Sigmoid colon (tissue), 7 donors: ENCODE data around the gene KSR1. TPM values are rescaled to one million over a fixed set of nuclear protein-coding genes. Genes with fewer than 3 reads are reported as not detected.

Experiments used
- DNase-seq: peaks from one replicate; pipeline ENCODE4 v3.0.0-alpha.2; 2019
- H3K27ac ChIP-seq, 4 donors: fragments of 200-600 bp; sonication (generic); one replicate each; pipeline ENCODE4 v1.5.1; 2016 to 2019; ENCODE audit warnings: mild to moderate bottlenecking in 1 of 4
- H3K27me3 ChIP-seq, 3 donors: fragments of 200-600 bp; sonication (generic); one replicate each; pipeline ENCODE4 v1.5.1; 2019; ENCODE audit warnings: mild to moderate bottlenecking in 1 of 3
- H3K36me3 ChIP-seq, 4 donors: fragments of 200-600 bp; sonication (generic); one replicate each; pipeline ENCODE4 v1.5.1; 2016 to 2019
- H3K4me1 ChIP-seq, 4 donors: fragments of 200-600 bp; sonication (generic); one replicate each; pipeline ENCODE4 v1.5.1; 2017 to 2019
- H3K4me3 ChIP-seq, 4 donors: fragments of 200-600 bp; sonication (generic); one replicate each; pipeline ENCODE4 v1.5.1; 2017 to 2019; ENCODE audit warnings: mild to moderate bottlenecking in 2 of 4, moderate library complexity in 1 of 4
- H3K9me3 ChIP-seq, 4 donors: fragments of 200-600 bp in 3 of 4; sonication (generic) in 3 of 4; one replicate each; pipeline versions ENCODE4 v1.5.1 to v1.6.1; 2013 to 2019
- EP300 ChIP-seq, 4 donors: sonication (generic); formaldehyde crosslinking; IDR thresholded peaks; one replicate each; pipeline ENCODE4 v1.6.1; 2017; ENCODE audit warnings: antibody characterized with exemption in 4 of 4
- POLR2A ChIP-seq, 2 donors: fragments of 450-650 bp; IDR thresholded peaks; one replicate each; pipeline ENCODE4 v1.6.1; 2016; ENCODE audit warnings: antibody characterized with exemption in 2 of 2, mild to moderate bottlenecking in 2 of 2, moderate library complexity in 2 of 2
- POLR2AphosphoS5 ChIP-seq, 4 donors: sonication (generic); formaldehyde crosslinking; IDR thresholded peaks; one replicate each; pipeline ENCODE4 v1.6.1; 2017; ENCODE audit warnings: antibody characterized with exemption in 4 of 4
- WGBS, 2 donors: extraction: QIAGEN DNeasy Blood & Tissue Kit; methylation state at CpG; one replicate each; pipeline ENCODE4 v1.1.7; 2013; 5-methylcytosine and 5-hydroxymethylcytosine counted together
- intact Hi-C: fragments of 100-400 bp; cut with DNase I; formaldehyde crosslinking; loops from one replicate; pipeline ENCODE4 v1.15.1; 2023
- polyA plus RNA-seq, 3 donors: library from polyadenylated mRNA; stranded (reverse); fragments of 200-250 nt; gene quantifications; one replicate each; pipeline ENCODE4 v1.2.3, GENCODE V29; 2013
- total RNA-seq, 4 donors: library from RNA; depleted of rRNA; stranded (reverse); fragments of >200 nt; gene quantifications; one replicate each; pipeline ENCODE4 v1.1.0, GENCODE V29; 2016
- TF ChIP-seq, protein P1 (sequence below), 4 experiments: fragments of 450-650 bp in 3 of 4; fragments of 200-600 bp in 1 of 4; IDR thresholded peaks; one replicate each; pipeline ENCODE4 v1.5.1; 2016 to 2019; ENCODE audit warnings: antibody characterized with exemption in 4 of 4, mild to moderate bottlenecking in 3 of 4, moderate library complexity in 2 of 4
- donor health status: healthy with polysubstance abuse.
- donor health status: Bipolar disorder and iron deficiency.
- donor health status: healthy.

The KSR1 gene
- total and polyA plus RNA-seq, 7 donors: 4.2 to 25.8 (median 18.2) TPM

GRCh38 chr17:27495460-27495859 lies 39.2 kb downstream of the KSR1 start:
- Histone ChIP-seq H3K27me3 (no peaks in the 10 kb centered on the region), H3K9me3 (no peaks in the 10 kb centered on the region), H3K4me1 (peaks cover 0 to 21% (median 6%) of the 10 kb centered on the region in 4 donors), H3K27ac (peak overlapping the region in 1 of 4 donors; percentile 66), H3K36me3 (no peaks in the 10 kb centered on the region), H3K4me3 (no peak overlapping the region)
- no peak for DNase-seq
- TF ChIP-seq POLR2AphosphoS5 (IDR thresholded peaks at IDR 0.05) (no peak), POLR2A (IDR thresholded peaks at IDR 0.05) (no peak), EP300 (IDR thresholded peaks at IDR 0.05) (no peak)
- TF ChIP-seq, protein P1, sequence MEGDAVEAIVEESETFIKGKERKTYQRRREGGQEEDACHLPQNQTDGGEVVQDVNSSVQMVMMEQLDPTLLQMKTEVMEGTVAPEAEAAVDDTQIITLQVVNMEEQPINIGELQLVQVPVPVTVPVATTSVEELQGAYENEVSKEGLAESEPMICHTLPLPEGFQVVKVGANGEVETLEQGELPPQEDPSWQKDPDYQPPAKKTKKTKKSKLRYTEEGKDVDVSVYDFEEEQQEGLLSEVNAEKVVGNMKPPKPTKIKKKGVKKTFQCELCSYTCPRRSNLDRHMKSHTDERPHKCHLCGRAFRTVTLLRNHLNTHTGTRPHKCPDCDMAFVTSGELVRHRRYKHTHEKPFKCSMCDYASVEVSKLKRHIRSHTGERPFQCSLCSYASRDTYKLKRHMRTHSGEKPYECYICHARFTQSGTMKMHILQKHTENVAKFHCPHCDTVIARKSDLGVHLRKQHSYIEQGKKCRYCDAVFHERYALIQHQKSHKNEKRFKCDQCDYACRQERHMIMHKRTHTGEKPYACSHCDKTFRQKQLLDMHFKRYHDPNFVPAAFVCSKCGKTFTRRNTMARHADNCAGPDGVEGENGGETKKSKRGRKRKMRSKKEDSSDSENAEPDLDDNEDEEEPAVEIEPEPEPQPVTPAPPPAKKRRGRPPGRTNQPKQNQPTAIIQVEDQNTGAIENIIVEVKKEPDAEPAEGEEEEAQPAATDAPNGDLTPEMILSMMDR (IDR thresholded peaks at IDR 0.05): no peak
- 84 to 93% methylated on average over 6 of the region's 6 CpGs for WGBS, 2 donors
- intact Hi-C loops: no loop called here

DNA sequence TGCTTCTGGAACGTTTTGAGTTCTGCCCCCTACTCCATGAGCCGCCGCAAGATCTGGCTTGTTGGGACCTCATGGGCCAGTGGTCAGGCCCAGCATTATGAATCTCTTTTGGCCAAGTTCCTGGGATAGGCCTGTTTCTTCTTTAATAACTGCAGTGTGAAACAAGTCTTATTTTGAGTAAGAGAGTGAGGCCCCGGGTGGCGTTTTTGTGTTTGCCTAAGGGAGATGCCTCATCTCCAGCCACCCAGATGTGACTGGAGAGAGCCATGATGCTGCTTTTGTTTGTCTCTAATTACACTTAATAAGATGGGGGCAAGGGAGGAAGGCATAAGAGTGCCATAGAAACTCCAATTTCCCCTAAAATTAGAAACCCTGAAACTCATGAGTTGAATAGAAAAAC lies 39.8 kb downstream of the KSR1 start:
- 80 to 85% methylated on average over 5 of the region's 5 CpGs for WGBS, 2 donors
- Histone ChIP-seq H3K4me3 (no peak overlapping the region), H3K27ac (no peak overlapping the region), H3K9me3 (no peaks in the 10 kb centered on the region), H3K27me3 (no peaks in the 10 kb centered on the region), H3K4me1 (peaks cover 0 to 21% (median 6%) of the 10 kb centered on the region in 4 donors), H3K36me3 (no peaks in the 10 kb centered on the region)
- intact Hi-C loops: no loop called here
- no peak for DNase-seq
- TF ChIP-seq, protein P1 (IDR thresholded peaks at IDR 0.05): no peak
- TF ChIP-seq POLR2AphosphoS5 (IDR thresholded peaks at IDR 0.05) (no peak), POLR2A (IDR thresholded peaks at IDR 0.05) (no peak), EP300 (IDR thresholded peaks at IDR 0.05) (no peak)

DNA sequence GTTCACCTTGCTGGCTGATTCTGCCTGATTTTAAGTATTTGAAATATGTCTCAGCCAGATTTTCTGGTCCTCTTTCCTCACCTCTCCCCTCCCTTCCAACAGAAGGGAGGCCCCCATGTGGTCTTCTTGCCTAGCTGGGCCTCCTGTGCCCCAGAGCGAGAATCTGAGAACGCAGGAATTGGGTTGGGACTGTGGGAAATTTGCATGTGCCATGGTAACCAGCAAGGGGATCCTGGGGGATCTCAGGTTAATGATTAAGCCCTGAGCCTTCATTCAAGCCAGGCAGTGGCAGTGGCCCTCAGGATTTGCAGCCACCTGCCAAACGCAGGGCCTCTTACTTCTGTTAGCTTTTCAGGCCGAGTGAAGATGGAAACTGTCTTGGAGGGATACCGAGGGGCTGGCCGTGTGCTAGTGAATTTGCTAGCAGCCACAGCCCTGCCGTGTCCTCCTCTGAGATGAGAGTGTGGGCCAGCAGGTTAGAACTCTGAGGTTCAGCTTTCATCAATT lies 40.2 kb downstream of the KSR1 start:
- no peaks in the 10 kb centered on the region for H3K9me3 ChIP-seq
- intact Hi-C loops: no loop called here
- H3K36me3 ChIP-seq: no peaks in the 10 kb centered on the region
- DNase-seq: no peak
- WGBS, 2 donors: 29 to 74% methylated on average over 7 of the region's 7 CpGs
- no peaks in the 10 kb centered on the region for H3K27me3 ChIP-seq
- H3K4me3 ChIP-seq: no peak overlapping the region
- H3K27ac ChIP-seq: no peak overlapping the region
- TF ChIP-seq EP300 (IDR thresholded peaks at IDR 0.05) (no peak), POLR2AphosphoS5 (IDR thresholded peaks at IDR 0.05) (no peak), POLR2A (IDR thresholded peaks at IDR 0.05) (no peak)
- TF ChIP-seq, protein P1 (IDR thresholded peaks at IDR 0.05): no peak
- H3K4me1 ChIP-seq: peaks cover 0 to 21% (median 6%) of the 10 kb centered on the region in 4 donors

- DNase-seq: no peak
- Histone ChIP-seq H3K36me3 (no peaks in the 10 kb centered on the region), H3K4me1 (peaks cover 0 to 21% (median 7%) of the 10 kb centered on the region in 4 donors), H3K4me3 (no peak overlapping the region), H3K27ac (no peak overlapping the region), H3K27me3 (no peaks in the 10 kb centered on the region), H3K9me3 (no peaks in the 10 kb centered on the region)
- intact Hi-C loops: no loop called here
- 80 to 82% methylated on average over 9 of the region's 9 CpGs for WGBS, 2 donors
- TF ChIP-seq EP300 (IDR thresholded peaks at IDR 0.05) (no peak), POLR2AphosphoS5 (IDR thresholded peaks at IDR 0.05) (no peak), POLR2A (IDR thresholded peaks at IDR 0.05) (no peak)
- TF ChIP-seq, protein P1 (IDR thresholded peaks at IDR 0.05): no peak
Observed at GRCh38 chr17:27496971-27497370, 40.7 kb downstream of the KSR1 start.

DNA sequence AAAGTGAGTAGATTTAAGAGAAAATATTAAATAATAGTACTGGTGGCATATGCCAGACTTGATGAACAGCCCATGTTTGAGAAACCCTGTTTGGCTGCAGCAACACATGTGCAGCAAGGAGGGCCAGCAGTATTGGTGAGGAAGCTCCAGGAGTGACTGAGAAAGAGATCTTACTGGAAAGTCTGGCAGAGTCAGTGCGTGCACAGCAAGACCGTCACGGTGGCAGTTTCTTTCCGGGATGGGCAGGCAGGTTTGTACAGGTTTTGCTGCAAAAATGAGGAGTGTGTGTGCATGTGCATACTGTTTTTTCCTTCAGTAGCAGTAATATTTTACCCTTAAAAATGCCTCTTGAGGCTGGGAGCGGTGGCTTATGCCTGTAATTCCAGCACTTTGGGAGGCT lies 41.4 kb downstream of the KSR1 start:
- DNase-seq: no peak
- no peak for TF ChIP-seq POLR2A (IDR thresholded peaks at IDR 0.05)
- no peak for TF ChIP-seq POLR2AphosphoS5 (IDR thresholded peaks at IDR 0.05)
- no peak for TF ChIP-seq EP300 (IDR thresholded peaks at IDR 0.05)
- TF ChIP-seq, protein P1 (IDR thresholded peaks at IDR 0.05): no peak
- WGBS, 2 donors: 75 to 89% methylated on average over 5 of the region's 5 CpGs
- Histone ChIP-seq H3K9me3 (no peaks in the 10 kb centered on the region), H3K27ac (no peak overlapping the region), H3K27me3 (no peaks in the 10 kb centered on the region), H3K36me3 (no peaks in the 10 kb centered on the region), H3K4me3 (no peak overlapping the region), H3K4me1 (peaks cover 0 to 26% (median 14%) of the 10 kb centered on the region in 4 donors)
- intact Hi-C loops: no loop called here
